Kidney glomerular epithelial cell (primary cell): ENCODE data around the gene OR10J4.
"Not testable (repeated sequence)": the region's sequence is repeated elsewhere in the genome, so short reads cannot be mapped to it uniquely, and the experiment has no call there.

Experiments used
- DNase-seq: peaks from one replicate; lab custom pipeline; 2025; lab: John Stamatoyannopoulos, UW

The OR10J4 gene

GRCh38 chr1:159431904-159432303 is at the start of gene OR10J4:
TSS of gene OR10J4 (plus strand) at chr1:159432204.
- DNase-seq: no peak

- no peak for DNase-seq
These were observed 25.2 kb upstream of the OR10J4 start for GRCh38 chr1:159406821-159407220.

GRCh38 chr1:159408862-159409400 is 23.1 kb upstream of the OR10J4 start:
- DNase-seq: no peak

GRCh38 chr1:159421821-159422220 is 10.2 kb upstream of the OR10J4 start:
- no peak for DNase-seq

GRCh38 chr1:159428536-159428935 is 3.5 kb upstream of the OR10J4 start:
- no peak for DNase-seq

GRCh38 chr1:159429074-159429861 is 2.7 kb upstream of the OR10J4 start:
- peak; percentile 21 for DNase-seq

GRCh38 chr1:159430985-159431384 is 1.0 kb upstream of the OR10J4 start:
- no peak for DNase-seq

- no peak for DNase-seq
These were observed 4.5 kb downstream of the OR10J4 start for GRCh38 chr1:159436469-159436868.

GRCh38 chr1:159439422-159439821 is 7.4 kb downstream of the OR10J4 start, which contains the start of gene OR10J1:
TSS of gene OR10J1 (plus strand) at chr1:159439722. CDS start at chr1:159439792, 70 bp downstream.
- DNase-seq: no peak

- no peak for DNase-seq
These were observed 9.4 kb downstream of the OR10J4 start for GRCh38 chr1:159441360-159441759.

- DNase-seq: no peak
These were observed 10.4 kb downstream of the OR10J4 start for GRCh38 chr1:159442428-159442827.

- no peak for DNase-seq
These were observed 11.2 kb downstream of the OR10J4 start for GRCh38 chr1:159443066-159443750.

- peak; percentile 30 for DNase-seq
These were observed 12.5 kb downstream of the OR10J4 start for GRCh38 chr1:159444511-159444910.

GRCh38 chr1:159448181-159448580 is 16.2 kb downstream of the OR10J4 start:
- no peak for DNase-seq

- not testable (repeated sequence) for DNase-seq
These were observed 17.6 kb downstream of the OR10J4 start for GRCh38 chr1:159449605-159450004.

GRCh38 chr1:159459551-159459950 is 27.5 kb downstream of the OR10J4 start:
- DNase-seq: no peak

- no peak for DNase-seq
These were observed 33.2 kb downstream of the OR10J4 start for GRCh38 chr1:159465191-159465603.

- no peak for DNase-seq
These were observed 36.3 kb downstream of the OR10J4 start for GRCh38 chr1:159468321-159468720.

GRCh38 chr1:159469921-159470533 is 38.0 kb downstream of the OR10J4 start:
- DNase-seq: no peak

GRCh38 chr1:159473335-159473734 is 41.3 kb downstream of the OR10J4 start:
- no peak for DNase-seq

GRCh38 chr1:159474926-159475325 is 42.9 kb downstream of the OR10J4 start:
- no peak for DNase-seq
